ENCODE data around the gene PRPF6. TPM values are rescaled to one million over a fixed set of nuclear protein-coding genes. Genes with fewer than 3 reads are reported as not detected.

The PRPF6 gene
- total and polyA plus RNA-seq, 7 donors = 23.4 to 59.9 (median 44.9) TPM

- intact Hi-C loops (cut with DNase I) = loop anchor here (2.0 kb wide), 1 partner anchor 81 kb away; no protein-coding TSS in a partner anchor
- TF ChIP-seq, protein P1, sequence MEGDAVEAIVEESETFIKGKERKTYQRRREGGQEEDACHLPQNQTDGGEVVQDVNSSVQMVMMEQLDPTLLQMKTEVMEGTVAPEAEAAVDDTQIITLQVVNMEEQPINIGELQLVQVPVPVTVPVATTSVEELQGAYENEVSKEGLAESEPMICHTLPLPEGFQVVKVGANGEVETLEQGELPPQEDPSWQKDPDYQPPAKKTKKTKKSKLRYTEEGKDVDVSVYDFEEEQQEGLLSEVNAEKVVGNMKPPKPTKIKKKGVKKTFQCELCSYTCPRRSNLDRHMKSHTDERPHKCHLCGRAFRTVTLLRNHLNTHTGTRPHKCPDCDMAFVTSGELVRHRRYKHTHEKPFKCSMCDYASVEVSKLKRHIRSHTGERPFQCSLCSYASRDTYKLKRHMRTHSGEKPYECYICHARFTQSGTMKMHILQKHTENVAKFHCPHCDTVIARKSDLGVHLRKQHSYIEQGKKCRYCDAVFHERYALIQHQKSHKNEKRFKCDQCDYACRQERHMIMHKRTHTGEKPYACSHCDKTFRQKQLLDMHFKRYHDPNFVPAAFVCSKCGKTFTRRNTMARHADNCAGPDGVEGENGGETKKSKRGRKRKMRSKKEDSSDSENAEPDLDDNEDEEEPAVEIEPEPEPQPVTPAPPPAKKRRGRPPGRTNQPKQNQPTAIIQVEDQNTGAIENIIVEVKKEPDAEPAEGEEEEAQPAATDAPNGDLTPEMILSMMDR (IDR thresholded peaks at IDR 0.05) = no peak
- TF ChIP-seq POLR2AphosphoS5 (IDR thresholded peaks at IDR 0.05) = no peak
- H3K27me3 ChIP-seq = peaks cover 44 to 81% (median 74%) of the 10 kb centered on the region in 3 donors
- H3K9me3 ChIP-seq = no peaks in the 10 kb centered on the region
- H3K36me3 ChIP-seq = peaks cover 0 to 11% (median 0%) of the 10 kb centered on the region in 4 donors
- no peak for DNase-seq
- 7 to 21% methylated on average over 17 of the region's 17 CpGs for WGBS, 2 donors
- H3K4me3 ChIP-seq = peak overlapping the region in 3 of 4 donors; percentile 42 to 54 (median 52)
- H3K27ac ChIP-seq = peak overlapping the region in 1 of 4 donors; percentile 0
- H3K4me1 ChIP-seq = peaks cover 0 to 40% (median 33%) of the 10 kb centered on the region in 4 donors
Observed at GRCh38 chr20:64039293-64040160, 58.6 kb downstream of the PRPF6 start.

GRCh38 chr20:64040231-64041039, 59.5 kb downstream of the PRPF6 start:
- peak overlapping the region in 1 of 4 donors; percentile 12 for H3K27ac ChIP-seq
- no peaks in the 10 kb centered on the region for H3K9me3 ChIP-seq
- peaks cover 44 to 90% (median 84%) of the 10 kb centered on the region in 3 donors for H3K27me3 ChIP-seq
- no peak for TF ChIP-seq POLR2AphosphoS5 (IDR thresholded peaks at IDR 0.05)
- no peak for TF ChIP-seq POLR2A (IDR thresholded peaks at IDR 0.05)
- no peak for TF ChIP-seq EP300 (IDR thresholded peaks at IDR 0.05)
- TF ChIP-seq, protein P1 (IDR thresholded peaks at IDR 0.05) = no peak
- H3K36me3 ChIP-seq = peaks cover 0 to 2% (median 0%) of the 10 kb centered on the region in 4 donors
- intact Hi-C loops (cut with DNase I) = no loop called here
- peaks cover 0 to 40% (median 33%) of the 10 kb centered on the region in 4 donors for H3K4me1 ChIP-seq
- DNase-seq = no peak
- no peak overlapping the region for H3K4me3 ChIP-seq
- 70 to 72% methylated on average over 12 of the region's 12 CpGs for WGBS, 2 donors

DNA sequence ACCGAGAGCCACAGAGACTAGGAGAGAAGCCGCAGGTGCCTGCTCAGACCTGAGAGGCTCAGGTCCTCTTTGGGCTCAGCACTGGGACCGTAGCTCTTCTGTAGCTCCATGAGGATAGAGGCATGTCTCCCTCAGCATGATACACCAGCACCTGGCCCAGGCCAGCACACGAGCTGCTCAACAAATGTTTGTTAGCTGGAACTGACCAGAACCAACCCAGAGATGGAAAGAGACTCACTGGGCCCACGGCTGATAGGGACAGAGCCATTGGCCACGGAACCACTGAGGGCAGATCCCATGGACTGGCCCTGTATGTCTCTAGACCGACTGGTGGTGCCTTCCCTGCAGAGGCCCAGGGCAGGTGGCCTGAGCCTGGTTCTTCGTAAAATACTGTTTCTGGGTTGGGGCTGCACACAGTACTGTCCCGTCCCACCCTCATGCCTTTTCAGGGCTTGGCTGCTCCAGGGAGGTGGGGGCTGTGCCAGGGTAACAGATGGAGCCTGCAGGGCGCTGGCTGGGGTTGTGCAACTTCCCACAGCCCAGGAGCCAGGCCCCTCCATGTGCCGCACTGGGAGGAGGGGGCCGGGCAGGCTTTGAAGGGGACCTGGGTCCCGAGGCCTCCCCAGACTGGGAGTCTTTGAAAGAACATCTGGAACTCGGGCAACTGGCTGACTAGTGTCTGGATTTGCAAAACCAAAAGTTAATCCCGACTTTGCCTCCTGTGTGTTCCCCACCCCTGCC, 60.3 kb downstream of the PRPF6 start:
- Histone ChIP-seq H3K4me1 (peaks cover 0 to 40% (median 33%) of the 10 kb centered on the region in 4 donors), H3K4me3 (peak overlapping the region in 1 of 4 donors; percentile 45), H3K36me3 (no peaks in the 10 kb centered on the region), H3K9me3 (no peaks in the 10 kb centered on the region), H3K27me3 (peaks cover 44 to 98% (median 91%) of the 10 kb centered on the region in 3 donors), H3K27ac (peak overlapping the region in 3 of 4 donors; percentile 48 to 69 (median 51))
- intact Hi-C loops (cut with DNase I) = no loop called here
- DNase-seq = no peak
- no peak for TF ChIP-seq POLR2AphosphoS5 (IDR thresholded peaks at IDR 0.05)
- TF ChIP-seq EP300 (IDR thresholded peaks at IDR 0.05) = no peak
- TF ChIP-seq, protein P1 (IDR thresholded peaks at IDR 0.05) = no peak
- TF ChIP-seq POLR2A (IDR thresholded peaks at IDR 0.05) = no peak
- 53 to 59% methylated on average over 15 of the region's 15 CpGs for WGBS, 2 donors

DNA sequence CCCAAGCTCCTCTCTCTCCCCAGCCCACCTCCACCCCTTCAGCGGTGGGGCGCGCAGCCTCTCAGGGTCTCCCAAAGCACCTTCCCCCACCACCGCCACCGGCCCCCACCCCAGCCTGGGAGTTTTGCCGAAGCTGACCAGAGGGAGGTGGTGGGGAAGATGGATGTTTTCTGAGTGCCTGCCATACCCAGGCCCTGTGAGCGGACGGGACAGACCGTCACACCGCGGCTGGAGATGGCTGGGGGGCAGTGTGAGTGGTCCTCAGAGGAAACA, 60.8 kb downstream of the PRPF6 start:
- WGBS, 2 donors = 15 to 45% methylated on average over 11 of the region's 11 CpGs
- H3K27ac ChIP-seq = peak overlapping the region in 3 of 4 donors; percentile 48 to 69 (median 51)
- H3K27me3 ChIP-seq = peaks cover 44 to 99% (median 90%) of the 10 kb centered on the region in 3 donors
- no peak for DNase-seq
- no peaks in the 10 kb centered on the region for H3K36me3 ChIP-seq
- H3K9me3 ChIP-seq = no peaks in the 10 kb centered on the region
- intact Hi-C loops (cut with DNase I) = no loop called here
- H3K4me3 ChIP-seq = peak overlapping the region in 2 of 4 donors; percentile 39 to 45
- H3K4me1 ChIP-seq = peaks cover 0 to 40% (median 33%) of the 10 kb centered on the region in 4 donors
- TF ChIP-seq POLR2A (IDR thresholded peaks at IDR 0.05) = no peak
- no peak for TF ChIP-seq EP300 (IDR thresholded peaks at IDR 0.05)
- no peak for TF ChIP-seq POLR2AphosphoS5 (IDR thresholded peaks at IDR 0.05)
- TF ChIP-seq, protein P1 (IDR thresholded peaks at IDR 0.05) = no peak
